OCI-LY7 (cell line): ENCODE measurements around the gene GABARAPL1. TPM values are rescaled to one million over a fixed set of nuclear protein-coding genes. Genes with fewer than 3 reads are reported as not detected.

ENCODE experiments used
- BruUV-seq: library from RNA; stranded (reverse); fragments of 400-500 nt; replicated peaks from 2 replicates; lab custom pipeline; 2021; lab: Mats Ljungman, UMichigan
- CTCF ChIA-PET: fragments of 300-600 bp; sonication (Branson Sonifier 250); formaldehyde crosslinking; loops from one replicate; lab custom pipeline; 2022; ENCODE audit warnings: antibody characterized with exemption; ENCODE audit not compliant: unreplicated experiment; lab: Charles Lee
- POLR2A ChIA-PET: fragments of 300-600 bp; sonication (Branson Sonifier 250); formaldehyde crosslinking; loops from one replicate; lab custom pipeline; 2022; ENCODE audit warnings: antibody characterized with exemption; lab: Charles Lee
- DNase-seq: peaks from one replicate; pipeline ENCODE4 v3.0.0-alpha.2; 2015; ENCODE audit warnings: low spot score
- H2AFZ ChIP-seq: fragments of 200-600 bp; sonication (generic), shearing (Covaris generic); 2 replicates; pipeline ENCODE4 v1.6.1; 2014; ENCODE audit warnings: mild to moderate bottlenecking, antibody characterized with exemption, low read length, moderate library complexity
- H3K27ac ChIP-seq: fragments of 200-600 bp; sonication (generic); 2 replicates; pipeline ENCODE4 v1.5.1; 2014; ENCODE audit warnings: mixed run types, low read depth, mild to moderate bottlenecking, moderate library complexity, low read length, inconsistent platforms; ENCODE audit not compliant: poor library complexity, severe bottlenecking
- H3K36me3 ChIP-seq: fragments of 200-600 bp; sonication (generic); 2 replicates; pipeline ENCODE4 v1.6.1; 2014; ENCODE audit warnings: mild to moderate bottlenecking, antibody characterized with exemption, low read length, moderate library complexity, mixed read lengths; ENCODE audit not compliant: insufficient read depth
- H3K4me1 ChIP-seq: fragments of 200-600 bp; sonication (generic); 2 replicates; pipeline ENCODE4 v1.5.1; 2014; ENCODE audit warnings: mild to moderate bottlenecking, low read length; ENCODE audit not compliant: insufficient read depth, poor library complexity, severe bottlenecking
- H3K4me2 ChIP-seq: fragments of 200-600 bp; sonication (generic); 2 replicates; pipeline ENCODE4 v1.6.1; 2014; ENCODE audit warnings: mild to moderate bottlenecking, low read length
- H3K4me3 ChIP-seq: fragments of 200-600 bp; sonication (generic); 2 replicates; pipeline ENCODE4 v1.5.1; 2014; ENCODE audit warnings: mild to moderate bottlenecking, low read depth, low read length; ENCODE audit not compliant: poor library complexity, severe bottlenecking
- H3K79me2 ChIP-seq: fragments of 200-600 bp; sonication (generic); 2 replicates; pipeline ENCODE4 v1.6.1; 2016; ENCODE audit warnings: low read depth, mild to moderate bottlenecking, low read length, moderate library complexity, mixed read lengths; ENCODE audit not compliant: insufficient read depth
- H3K9me2 ChIP-seq: fragments of 200-600 bp; sonication (generic); 2 replicates; pipeline ENCODE4 v1.6.1; 2016; ENCODE audit warnings: mild to moderate bottlenecking, low read length, mixed read lengths; ENCODE audit not compliant: insufficient read depth
- H3K9me3 ChIP-seq: fragments of 200-600 bp; sonication (generic); 2 replicates; pipeline ENCODE4 v1.6.1; 2014; ENCODE audit warnings: mild to moderate bottlenecking, mixed run types, low read length, mixed read lengths
- H4K20me1 ChIP-seq: fragments of 200-600 bp; sonication (generic); 2 replicates; pipeline ENCODE4 v1.6.1; 2014; ENCODE audit warnings: mild to moderate bottlenecking, antibody characterized with exemption, low read length, moderate library complexity, mixed read lengths; ENCODE audit not compliant: insufficient read depth
- EZH2phosphoT487 ChIP-seq: fragments of 200-600 bp; sonication (generic); IDR thresholded peaks from 2 replicates; pipeline ENCODE4 v1.6.1; 2018; ENCODE audit warnings: low read depth, borderline replicate concordance, mild to moderate bottlenecking, mixed run types, antibody characterized with exemption, low read length, moderate library complexity, mixed read lengths
- intact Hi-C: fragments of 100-400 bp; cut with micrococcal nuclease; formaldehyde crosslinking; loops from one replicate; pipeline ENCODE4 v1.10.0; 2022; ENCODE audit not compliant: unreplicated experiment
- total RNA-seq, 2 experiments: library from RNA; depleted of rRNA in 1 of 2; stranded (reverse); fragments of >200 nt in 1 of 2; shearing (Covaris generic) in 1 of 2; gene quantifications; 2 replicates each; pipeline ENCODE4 v1.2.3, GENCODE V29; 2014 to 2022
- TF ChIP-seq, protein P1 (sequence below): fragments of 200-600 bp; sonication (generic); conservative IDR thresholded peaks from 2 replicates; pipeline ENCODE4 v1.5.1; 2014; ENCODE audit warnings: mild to moderate bottlenecking, antibody characterized with exemption, low read length, moderate library complexity, mixed read lengths

Gene GABARAPL1
- total RNA-seq, 2 experiments from 2014 or later, result 34.2 to 52.4 TPM

DNA sequence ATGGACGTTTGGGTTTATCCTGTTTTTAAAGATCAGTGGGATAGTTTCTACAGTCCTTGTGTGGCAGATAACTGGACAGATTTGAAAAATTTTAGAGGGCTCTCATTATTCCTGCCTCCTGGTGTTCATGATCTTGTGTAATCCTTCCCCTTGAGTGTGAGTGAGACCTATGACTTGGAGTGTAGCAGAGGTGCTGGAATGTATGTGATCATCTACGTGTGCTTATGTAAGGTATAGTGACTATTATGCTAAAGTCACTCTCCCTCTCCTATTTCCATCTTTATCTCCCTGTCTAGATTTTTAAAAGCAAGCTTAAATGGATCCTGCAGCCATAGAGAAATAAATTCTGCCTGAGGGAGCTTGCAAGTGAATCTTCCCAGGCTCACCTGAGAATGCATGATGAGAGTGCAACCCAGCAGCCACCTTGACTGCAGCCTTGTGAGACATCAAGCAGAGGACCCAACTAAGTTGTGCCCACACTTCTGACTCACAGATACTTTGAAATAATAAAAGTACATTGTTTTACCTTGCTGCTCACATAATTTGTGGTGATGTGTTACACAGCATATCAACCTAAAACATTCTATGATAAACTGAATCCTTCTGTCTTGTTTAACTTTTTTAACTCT lies 37.6 kb upstream of the GABARAPL1 start:
- no peaks in the 10 kb centered on the region for H3K79me2 ChIP-seq
- H3K9me3 ChIP-seq, result no peaks in the 10 kb centered on the region
- no peaks in the 10 kb centered on the region for H3K9me2 ChIP-seq
- H4K20me1 ChIP-seq, result no peaks in the 10 kb centered on the region
- intact Hi-C loops, result no loop called here
- TF ChIP-seq, protein P1, sequence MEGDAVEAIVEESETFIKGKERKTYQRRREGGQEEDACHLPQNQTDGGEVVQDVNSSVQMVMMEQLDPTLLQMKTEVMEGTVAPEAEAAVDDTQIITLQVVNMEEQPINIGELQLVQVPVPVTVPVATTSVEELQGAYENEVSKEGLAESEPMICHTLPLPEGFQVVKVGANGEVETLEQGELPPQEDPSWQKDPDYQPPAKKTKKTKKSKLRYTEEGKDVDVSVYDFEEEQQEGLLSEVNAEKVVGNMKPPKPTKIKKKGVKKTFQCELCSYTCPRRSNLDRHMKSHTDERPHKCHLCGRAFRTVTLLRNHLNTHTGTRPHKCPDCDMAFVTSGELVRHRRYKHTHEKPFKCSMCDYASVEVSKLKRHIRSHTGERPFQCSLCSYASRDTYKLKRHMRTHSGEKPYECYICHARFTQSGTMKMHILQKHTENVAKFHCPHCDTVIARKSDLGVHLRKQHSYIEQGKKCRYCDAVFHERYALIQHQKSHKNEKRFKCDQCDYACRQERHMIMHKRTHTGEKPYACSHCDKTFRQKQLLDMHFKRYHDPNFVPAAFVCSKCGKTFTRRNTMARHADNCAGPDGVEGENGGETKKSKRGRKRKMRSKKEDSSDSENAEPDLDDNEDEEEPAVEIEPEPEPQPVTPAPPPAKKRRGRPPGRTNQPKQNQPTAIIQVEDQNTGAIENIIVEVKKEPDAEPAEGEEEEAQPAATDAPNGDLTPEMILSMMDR, result no peak
- TF ChIP-seq EZH2phosphoT487, result no peak
- H3K4me3 ChIP-seq, result no peak overlapping the region
- ChIA-PET POLR2A (interaction anchor here (1.5 kb wide), 1 partner anchor 16 kb away, joined by 5 read pairs; no protein-coding TSS in a partner anchor), CTCF (no interaction called here)
- H3K4me1 ChIP-seq, result peaks cover 2% of the 10 kb centered on the region
- no peak for DNase-seq
- H3K36me3 ChIP-seq, result no peaks in the 10 kb centered on the region
- H2AFZ ChIP-seq, result no peak overlapping the region
- no peak overlapping the region for H3K4me2 ChIP-seq
- BruUV-seq, result no TSS peak
- no peak overlapping the region for H3K27ac ChIP-seq

DNA sequence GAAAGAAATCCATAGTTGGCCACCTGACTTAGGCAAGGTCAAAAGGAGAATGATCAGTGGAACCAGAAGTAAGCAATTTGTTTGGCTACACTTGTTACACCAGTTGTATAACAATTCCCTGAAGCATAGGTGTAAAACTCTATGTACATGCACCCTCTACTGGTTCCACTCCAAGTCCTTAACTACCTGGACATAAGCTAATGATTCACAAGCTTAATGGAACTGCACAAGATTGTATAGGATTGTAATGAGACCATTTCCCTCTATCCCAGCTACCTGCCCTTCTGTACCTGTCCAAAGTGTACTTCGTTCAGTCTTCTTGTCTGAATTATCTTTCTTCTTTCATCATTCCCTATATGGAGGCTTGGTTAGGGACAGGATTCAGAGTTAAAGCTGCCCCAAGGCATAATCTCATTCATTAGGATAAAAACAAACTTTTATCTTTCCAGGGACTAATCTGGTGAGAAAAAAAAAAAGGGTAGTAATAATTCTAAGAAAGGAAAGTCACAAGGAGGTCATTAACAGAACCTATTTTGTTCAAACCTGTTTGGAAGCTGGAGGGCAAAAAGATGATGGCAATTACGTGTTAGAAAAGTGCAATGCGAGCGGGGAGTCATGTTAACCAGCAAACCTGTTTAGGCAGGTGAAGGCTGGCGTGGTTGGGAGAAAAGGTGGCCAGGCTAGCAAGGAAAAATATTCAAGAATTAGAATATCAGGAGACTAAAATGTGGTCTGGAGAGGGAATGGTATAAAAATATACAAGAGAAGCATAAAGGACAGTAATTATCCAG lies 36.6 kb upstream of the GABARAPL1 start:
- POLR2A ChIA-PET, result interaction anchor here (0.6 to 1.5 kb wide), 3 partner anchors 14 to 388 kb away, joined by 3 to 5 read pairs (median 3); no protein-coding TSS in a partner anchor
- BruUV-seq, result no TSS peak
- H3K4me2 ChIP-seq, result no peak overlapping the region

More for the DNA sequence above, 36.6 kb upstream of the GABARAPL1 start:
- no peak overlapping the region for H3K27ac ChIP-seq
- no peaks in the 10 kb centered on the region for H3K4me1 ChIP-seq
- no peaks in the 10 kb centered on the region for H3K9me2 ChIP-seq
- H3K36me3 ChIP-seq, result no peaks in the 10 kb centered on the region
- no peak for DNase-seq
- no peak for TF ChIP-seq EZH2phosphoT487
- TF ChIP-seq, protein P1, result 0 out of 2 replicates have a peak, but pooled peaks have one; percentile 38
- H4K20me1 ChIP-seq, result no peaks in the 10 kb centered on the region
- intact Hi-C loops, result no loop called here
- no peak overlapping the region for H3K4me3 ChIP-seq
- H2AFZ ChIP-seq, result no peak overlapping the region
- no peaks in the 10 kb centered on the region for H3K79me2 ChIP-seq
- no peaks in the 10 kb centered on the region for H3K9me3 ChIP-seq
- CTCF ChIA-PET, result no interaction called here
